IMR-90 (cell line): ENCODE results near the gene KCNAB3. TPM values are rescaled to one million over a fixed set of nuclear protein-coding genes. Genes with fewer than 3 reads are reported as not detected.

Experiments used
- ATAC-seq: fragments of 200-7000 bp; cut with Tn5 transposase; 2 replicates; pipeline ENCODE4 v1.9.1; 2020; ENCODE audit warnings: low read depth, mild to moderate bottlenecking, moderate library complexity
- BruUV-seq: library from RNA; stranded (reverse); fragments of 400-500 nt; replicated peaks from 2 replicates; lab custom pipeline; 2021; lab: Mats Ljungman, UMichigan
- CTCF ChIA-PET: fragments of 300-600 bp; formaldehyde crosslinking; extraction: SDS; loops from one replicate; lab custom pipeline; 2021; ENCODE audit warnings: antibody characterized with exemption; lab: Yijun Ruan, JAX
- POLR2A ChIA-PET: fragments of 300-600 bp; sonication (Branson Sonifier 250); formaldehyde crosslinking; loops from one replicate; lab custom pipeline; 2022; ENCODE audit warnings: antibody characterized with exemption; ENCODE audit not compliant: unreplicated experiment; lab: Charles Lee
- DNase-seq: peaks from one replicate; pipeline ENCODE4 v3.0.0; 2013
- H2AFZ ChIP-seq: replicated peaks from 2 replicates; pipeline ENCODE3; 2013; ENCODE audit warnings: low read length, mild to moderate bottlenecking; ENCODE audit not compliant: poor library complexity
- H2AK5ac ChIP-seq: 2 replicates; pipeline ENCODE4 v1.6.1; 2013; ENCODE audit warnings: low read depth, low read length, inconsistent platforms
- H2AK9ac ChIP-seq: replicated peaks from 2 replicates; pipeline ENCODE3; 2013; ENCODE audit warnings: mild to moderate bottlenecking, low read depth, low read length, moderate library complexity; ENCODE audit not compliant: poor library complexity
- H2BK120ac ChIP-seq: 2 replicates; pipeline ENCODE4 v1.6.1; 2013; ENCODE audit warnings: low read depth, low read length, inconsistent platforms
- H2BK15ac ChIP-seq: 3 replicates; pipeline ENCODE4 v1.6.1; 2013; ENCODE audit warnings: low read depth, low read length, inconsistent platforms
- H2BK20ac ChIP-seq: 2 replicates; pipeline ENCODE4 v1.6.1; 2013; ENCODE audit warnings: low read depth, mild to moderate bottlenecking, inconsistent platforms, low read length, moderate library complexity
- H2BK5ac ChIP-seq: 2 replicates; pipeline ENCODE4 v1.6.1; 2013; ENCODE audit warnings: mild to moderate bottlenecking, low read depth, low read length, inconsistent platforms; ENCODE audit not compliant: poor library complexity, severe bottlenecking
- H3K14ac ChIP-seq: replicated peaks from 2 replicates; pipeline ENCODE4 v1.6.1; 2013; ENCODE audit warnings: low read depth, low read length, inconsistent platforms
- H3K18ac ChIP-seq: 2 replicates; pipeline ENCODE4 v1.6.1; 2013; ENCODE audit warnings: low read depth, low read length, control low read depth
- H3K23ac ChIP-seq: 2 replicates; pipeline ENCODE4 v1.6.1; 2013; ENCODE audit warnings: low read depth, low read length, inconsistent platforms
- H3K27ac ChIP-seq: 2 replicates; pipeline ENCODE4 v1.5.1; 2013; ENCODE audit warnings: mild to moderate bottlenecking, control low read depth, low read length; ENCODE audit not compliant: insufficient read depth
- H3K27me3 ChIP-seq: 2 replicates; pipeline ENCODE4 v1.6.1; 2013; ENCODE audit warnings: low read length; ENCODE audit not compliant: control insufficient read depth, insufficient read depth
- H3K36me3 ChIP-seq: 2 replicates; pipeline ENCODE4 v1.6.1; 2013; ENCODE audit warnings: low read length, mixed read lengths; ENCODE audit not compliant: control insufficient read depth, insufficient read depth
- H3K4ac ChIP-seq: 2 replicates; pipeline ENCODE4 v1.6.1; 2013; ENCODE audit warnings: low read depth, low read length, inconsistent platforms
- H3K4me1 ChIP-seq: 2 replicates; pipeline ENCODE4 v1.6.1; 2013; ENCODE audit warnings: low read length, mixed read lengths; ENCODE audit not compliant: control insufficient read depth, insufficient read depth
- H3K4me2 ChIP-seq: 2 replicates; pipeline ENCODE4 v1.6.1; 2013; ENCODE audit warnings: low read depth, mild to moderate bottlenecking, control low read depth, low read length, moderate library complexity
- H3K4me3 ChIP-seq: 2 replicates; pipeline ENCODE4 v1.5.1; 2013; ENCODE audit warnings: low read depth, mild to moderate bottlenecking, control low read depth, low read length, moderate library complexity; ENCODE audit not compliant: insufficient read depth
- H3K56ac ChIP-seq: 2 replicates; pipeline ENCODE4 v1.6.1; 2013; ENCODE audit warnings: low read length, inconsistent platforms; ENCODE audit not compliant: insufficient read depth; ENCODE audit errors: extremely low read depth
- H3K79me1 ChIP-seq, 2 experiments: 2 replicates each; pipeline ENCODE4 v1.6.1; 2013; ENCODE audit warnings: low read length in 2 of 2, inconsistent platforms in 1 of 2, low read depth in 1 of 2
- H3K9ac ChIP-seq: 2 replicates; pipeline ENCODE4 v1.6.1; 2013; ENCODE audit warnings: low read depth, low read length, control low read depth
- H3K9me1 ChIP-seq: 2 replicates; pipeline ENCODE4 v1.6.1; 2013; ENCODE audit warnings: low read length, inconsistent platforms; ENCODE audit not compliant: insufficient read depth
- H3K9me3 ChIP-seq: 2 replicates; pipeline ENCODE4 v1.6.1; 2013; ENCODE audit warnings: low read length; ENCODE audit not compliant: control insufficient read depth, insufficient read depth
- H4K20me1 ChIP-seq: 2 replicates; pipeline ENCODE4 v1.6.1; 2013; ENCODE audit warnings: low read length, inconsistent platforms; ENCODE audit not compliant: insufficient read depth
- H4K5ac ChIP-seq: 2 replicates; pipeline ENCODE4 v1.6.1; 2013; ENCODE audit warnings: mild to moderate bottlenecking, low read depth, low read length, control low read depth
- H4K8ac ChIP-seq, 2 experiments: 2 replicates each; pipeline ENCODE4 v1.6.1; 2013; ENCODE audit warnings: low read depth in 2 of 2, low read length in 2 of 2, control low read depth in 1 of 2, inconsistent platforms in 1 of 2
- H4K91ac ChIP-seq: 2 replicates; pipeline ENCODE4 v1.6.1; 2013; ENCODE audit warnings: low read depth, low read length, inconsistent platforms; ENCODE audit not compliant: insufficient read depth
- POLR2A ChIP-seq: IDR thresholded peaks from 2 replicates; pipeline ENCODE4 v1.6.1; 2012; ENCODE audit warnings: mild to moderate bottlenecking, low read depth, low read length
- WGBS, 2 experiments: methylation state at CpG; one replicate each; pipeline versions ENCODE4 v1.1.5 to v1.1.7; 2013; ENCODE audit warnings: missing lambda C conversion rate in 2 of 2; ENCODE audit not compliant: insufficient read length in 1 of 2; ENCODE audit errors: extremely low coverage in 2 of 2; 5-methylcytosine and 5-hydroxymethylcytosine counted together
- dilution Hi-C: fragments of 300-500 bp; cut with HindIII; formaldehyde crosslinking; loops from one replicate; pipeline ENCODE4 v1.14.3; 2018; ENCODE audit warnings: low sequenced_read_pairs; ENCODE audit not compliant: unreplicated experiment
- in situ Hi-C: fragments of 300-500 bp; cut with MboI; formaldehyde crosslinking; loops from 3 replicates; pipeline ENCODE4 v1.14.3; 2019; ENCODE audit warnings: low sequenced_read_pairs, inconsistent platforms, mixed read lengths
- intact Hi-C: fragments of 100-400 bp; cut with micrococcal nuclease; formaldehyde crosslinking; loops from 2 replicates; pipeline ENCODE4 v1.10.0; 2022
- polyA plus RNA-seq, 3 experiments: library from polyadenylated mRNA; depleted of rRNA; stranded (reverse); fragments of >200 nt; gene quantifications; 2 replicates each; pipeline ENCODE4 v1.2.3, GENCODE V29; 2012; ENCODE audit warnings: low replicate concordance in 1 of 3
- total RNA-seq: library from RNA; depleted of rRNA; stranded (reverse); fragments of >200 nt; gene quantifications from 2 replicates; pipeline ENCODE4 v1.2.3, GENCODE V29; 2012
- TF ChIP-seq, protein P1 (sequence below): conservative IDR thresholded peaks from 2 replicates; pipeline ENCODE4 v1.5.1; 2012; ENCODE audit warnings: mild to moderate bottlenecking, low read depth, low read length, improper control_type of control experiment
- TF ChIP-seq, protein P2 (sequence below): fragments of 150-350 bp; IDR thresholded peaks from 2 replicates; pipeline ENCODE4 v1.6.1; 2017; ENCODE audit warnings: mild to moderate bottlenecking, antibody characterized with exemption, low read length, low read depth
- TF ChIP-seq, protein P3 (sequence below): fragments of 150-350 bp; IDR thresholded peaks from 2 replicates; pipeline ENCODE4 v1.6.1; 2016; ENCODE audit warnings: low read depth, mild to moderate bottlenecking, low read length, moderate library complexity, borderline replicate concordance

Gene KCNAB3
- total and polyA plus RNA-seq, 2 of the 4 experiments (the other 2 are of a cell fraction), result 0.36 to 4.2 TPM

DNA sequence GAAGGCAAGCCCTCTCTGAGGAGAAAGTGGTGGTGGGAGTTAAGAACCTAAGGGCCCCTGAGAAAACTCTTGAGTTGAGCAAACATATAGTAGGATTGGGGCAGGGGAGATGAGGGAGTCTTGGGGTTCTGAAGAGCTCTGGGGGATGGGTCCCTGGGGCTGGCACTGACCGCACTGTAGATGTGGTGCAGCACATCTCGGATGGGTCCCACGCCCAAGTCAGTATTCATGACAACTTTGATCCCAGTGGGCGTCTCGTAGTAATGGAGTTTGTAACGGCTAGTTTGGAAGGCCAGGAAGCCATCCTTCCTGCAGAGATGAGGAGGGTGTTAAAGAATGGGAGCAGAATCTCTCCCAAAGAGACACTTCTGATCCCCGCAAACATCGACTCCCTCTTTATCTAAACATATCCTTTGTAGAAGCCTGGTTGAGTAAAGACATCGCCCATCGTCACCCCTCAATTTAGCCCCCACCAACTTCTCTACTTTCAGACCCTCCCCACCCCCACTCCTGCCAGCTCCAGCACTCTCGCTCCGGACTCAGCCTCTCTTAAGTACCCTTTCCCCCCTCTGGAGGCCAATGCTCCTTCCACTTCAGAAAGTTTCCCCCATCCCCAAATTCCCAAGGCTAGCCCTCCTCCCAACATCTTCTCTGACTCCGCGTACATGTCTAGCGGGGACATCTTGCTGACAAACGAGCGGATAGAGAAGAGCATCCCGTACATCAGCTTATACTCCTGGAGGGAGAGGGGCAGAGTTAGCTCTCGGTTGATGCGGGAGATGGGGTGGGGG, 1.4 kb upstream of the KCNAB3 start (continued):
- TF ChIP-seq, protein P1, sequence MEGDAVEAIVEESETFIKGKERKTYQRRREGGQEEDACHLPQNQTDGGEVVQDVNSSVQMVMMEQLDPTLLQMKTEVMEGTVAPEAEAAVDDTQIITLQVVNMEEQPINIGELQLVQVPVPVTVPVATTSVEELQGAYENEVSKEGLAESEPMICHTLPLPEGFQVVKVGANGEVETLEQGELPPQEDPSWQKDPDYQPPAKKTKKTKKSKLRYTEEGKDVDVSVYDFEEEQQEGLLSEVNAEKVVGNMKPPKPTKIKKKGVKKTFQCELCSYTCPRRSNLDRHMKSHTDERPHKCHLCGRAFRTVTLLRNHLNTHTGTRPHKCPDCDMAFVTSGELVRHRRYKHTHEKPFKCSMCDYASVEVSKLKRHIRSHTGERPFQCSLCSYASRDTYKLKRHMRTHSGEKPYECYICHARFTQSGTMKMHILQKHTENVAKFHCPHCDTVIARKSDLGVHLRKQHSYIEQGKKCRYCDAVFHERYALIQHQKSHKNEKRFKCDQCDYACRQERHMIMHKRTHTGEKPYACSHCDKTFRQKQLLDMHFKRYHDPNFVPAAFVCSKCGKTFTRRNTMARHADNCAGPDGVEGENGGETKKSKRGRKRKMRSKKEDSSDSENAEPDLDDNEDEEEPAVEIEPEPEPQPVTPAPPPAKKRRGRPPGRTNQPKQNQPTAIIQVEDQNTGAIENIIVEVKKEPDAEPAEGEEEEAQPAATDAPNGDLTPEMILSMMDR, result no peak

DNA sequence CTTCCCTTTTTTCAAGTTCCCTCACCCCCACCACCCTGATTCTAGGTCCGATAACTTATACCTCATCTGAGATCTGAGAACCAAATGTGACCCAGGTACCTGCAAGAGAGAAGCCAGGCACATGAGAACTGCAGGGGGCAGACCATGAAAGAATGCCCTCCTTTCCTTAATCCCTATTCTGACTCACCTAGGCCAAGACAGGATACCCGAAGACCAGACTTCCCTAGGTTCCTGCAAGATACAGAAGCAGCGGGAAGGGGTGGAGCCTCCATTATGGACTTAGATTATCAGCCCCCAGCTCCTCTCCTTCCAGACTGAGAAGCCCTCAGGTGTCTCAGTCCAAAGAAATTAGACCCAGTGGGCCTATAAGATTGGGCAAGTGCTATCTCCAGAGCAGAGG, 2.1 kb downstream of the KCNAB3 start:
- no peak overlapping the region for H3K23ac ChIP-seq
- H3K4me1 ChIP-seq, result peaks cover 6% of the 10 kb centered on the region
- no peak overlapping the region for H3K14ac ChIP-seq
- no peak overlapping the region for H2BK120ac ChIP-seq
- no peak overlapping the region for H3K9ac ChIP-seq
- intact Hi-C loops (no loop called here), in situ Hi-C loops (no loop called here), dilution Hi-C loops (no loop called here)
- H4K20me1 ChIP-seq, result no peaks in the 10 kb centered on the region
- no peak for TF ChIP-seq POLR2A
- TF ChIP-seq, protein P2, sequence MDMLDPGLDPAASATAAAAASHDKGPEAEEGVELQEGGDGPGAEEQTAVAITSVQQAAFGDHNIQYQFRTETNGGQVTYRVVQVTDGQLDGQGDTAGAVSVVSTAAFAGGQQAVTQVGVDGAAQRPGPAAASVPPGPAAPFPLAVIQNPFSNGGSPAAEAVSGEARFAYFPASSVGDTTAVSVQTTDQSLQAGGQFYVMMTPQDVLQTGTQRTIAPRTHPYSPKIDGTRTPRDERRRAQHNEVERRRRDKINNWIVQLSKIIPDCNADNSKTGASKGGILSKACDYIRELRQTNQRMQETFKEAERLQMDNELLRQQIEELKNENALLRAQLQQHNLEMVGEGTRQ, result no peak
- TF ChIP-seq, protein P3, sequence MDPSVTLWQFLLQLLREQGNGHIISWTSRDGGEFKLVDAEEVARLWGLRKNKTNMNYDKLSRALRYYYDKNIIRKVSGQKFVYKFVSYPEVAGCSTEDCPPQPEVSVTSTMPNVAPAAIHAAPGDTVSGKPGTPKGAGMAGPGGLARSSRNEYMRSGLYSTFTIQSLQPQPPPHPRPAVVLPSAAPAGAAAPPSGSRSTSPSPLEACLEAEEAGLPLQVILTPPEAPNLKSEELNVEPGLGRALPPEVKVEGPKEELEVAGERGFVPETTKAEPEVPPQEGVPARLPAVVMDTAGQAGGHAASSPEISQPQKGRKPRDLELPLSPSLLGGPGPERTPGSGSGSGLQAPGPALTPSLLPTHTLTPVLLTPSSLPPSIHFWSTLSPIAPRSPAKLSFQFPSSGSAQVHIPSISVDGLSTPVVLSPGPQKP, result no peak
- TF ChIP-seq, protein P1, result no peak
- peaks cover 18 to 26% of the 10 kb centered on the region in 2 experiments for H3K79me1 ChIP-seq
- H2AK5ac ChIP-seq, result no peak overlapping the region
- no peaks in the 10 kb centered on the region for H3K27me3 ChIP-seq
- no peak overlapping the region for H4K8ac ChIP-seq
- no peak overlapping the region for H3K4me2 ChIP-seq
- H2BK20ac ChIP-seq, result no peak overlapping the region
- H2BK15ac ChIP-seq, result no peak overlapping the region
- no TSS peak for BruUV-seq
- H3K36me3 ChIP-seq, result no peaks in the 10 kb centered on the region
- H4K5ac ChIP-seq, result no peak overlapping the region
- H3K4ac ChIP-seq, result no peak overlapping the region
- no peak overlapping the region for H3K27ac ChIP-seq
- H3K56ac ChIP-seq, result no peak overlapping the region
- no peak overlapping the region for H2BK5ac ChIP-seq
- WGBS, 2 experiments, result no CpG with 5 or more reads among the region's 3 CpGs
- peaks cover 16% of the 10 kb centered on the region for H3K9me1 ChIP-seq
- H3K18ac ChIP-seq, result no peak overlapping the region
- CTCF ChIA-PET, result no interaction called here
- H4K91ac ChIP-seq, result no peak overlapping the region
- H2AFZ ChIP-seq, result no peak overlapping the region
- H2AK9ac ChIP-seq, result no peak overlapping the region
- no peaks in the 10 kb centered on the region for H3K9me3 ChIP-seq
- no peak for DNase-seq
- ATAC-seq, result no peak
- no peak overlapping the region for H3K4me3 ChIP-seq
- POLR2A ChIA-PET, result no interaction called here
